NB4 (cell line): ENCODE measurements around the gene MDGA2.

Experiments
- DNase-seq: peaks from one replicate; pipeline ENCODE4 v3.0.0; 2010; ENCODE audit warnings: low read depth
- H3K4me3 ChIP-seq: one replicate; pipeline ENCODE4 v1.5.1; 2011; ENCODE audit warnings: mild to moderate bottlenecking, low read depth, low read length, moderate library complexity
- MYC ChIP-seq: IDR thresholded peaks from 2 replicates; pipeline ENCODE4 v1.6.1; 2011; ENCODE audit warnings: low read depth, low read length
- POLR2A ChIP-seq: IDR thresholded peaks from 2 replicates; pipeline ENCODE4 v1.6.1; 2011; ENCODE audit warnings: mild to moderate bottlenecking; ENCODE audit not compliant: insufficient read length; ENCODE audit errors: extremely low read depth
- TF ChIP-seq, protein P1 (sequence below): IDR thresholded peaks from one replicate; pipeline ENCODE4 v1.5.1; 2012; ENCODE audit warnings: low read depth, low read length
- TF ChIP-seq, protein P2 (sequence below): IDR thresholded peaks from 2 replicates; pipeline ENCODE4 v1.6.1; 2011; ENCODE audit warnings: low read depth, low read length

MDGA2 gene

DNA sequence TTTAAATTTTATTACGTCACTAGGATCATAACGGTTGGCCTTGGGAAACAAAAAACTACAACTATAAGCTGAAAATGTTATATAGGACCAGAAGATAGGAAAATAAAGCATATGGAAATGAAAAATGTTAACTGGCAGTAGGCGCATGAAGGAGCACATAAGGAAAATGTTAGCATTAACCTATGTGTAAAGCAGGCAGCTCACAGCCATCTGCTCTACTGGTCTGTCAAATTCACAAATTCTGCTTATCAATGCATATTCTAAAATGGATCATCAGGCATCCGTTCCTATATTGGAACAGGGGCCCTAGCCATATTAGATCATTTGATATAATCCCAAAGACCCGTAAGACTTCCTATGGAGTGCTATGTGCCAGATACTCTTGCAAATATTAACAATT, 263.9 kb downstream of the MDGA2 start:
- no peak for DNase-seq
- TF ChIP-seq, protein P1, sequence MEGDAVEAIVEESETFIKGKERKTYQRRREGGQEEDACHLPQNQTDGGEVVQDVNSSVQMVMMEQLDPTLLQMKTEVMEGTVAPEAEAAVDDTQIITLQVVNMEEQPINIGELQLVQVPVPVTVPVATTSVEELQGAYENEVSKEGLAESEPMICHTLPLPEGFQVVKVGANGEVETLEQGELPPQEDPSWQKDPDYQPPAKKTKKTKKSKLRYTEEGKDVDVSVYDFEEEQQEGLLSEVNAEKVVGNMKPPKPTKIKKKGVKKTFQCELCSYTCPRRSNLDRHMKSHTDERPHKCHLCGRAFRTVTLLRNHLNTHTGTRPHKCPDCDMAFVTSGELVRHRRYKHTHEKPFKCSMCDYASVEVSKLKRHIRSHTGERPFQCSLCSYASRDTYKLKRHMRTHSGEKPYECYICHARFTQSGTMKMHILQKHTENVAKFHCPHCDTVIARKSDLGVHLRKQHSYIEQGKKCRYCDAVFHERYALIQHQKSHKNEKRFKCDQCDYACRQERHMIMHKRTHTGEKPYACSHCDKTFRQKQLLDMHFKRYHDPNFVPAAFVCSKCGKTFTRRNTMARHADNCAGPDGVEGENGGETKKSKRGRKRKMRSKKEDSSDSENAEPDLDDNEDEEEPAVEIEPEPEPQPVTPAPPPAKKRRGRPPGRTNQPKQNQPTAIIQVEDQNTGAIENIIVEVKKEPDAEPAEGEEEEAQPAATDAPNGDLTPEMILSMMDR: no peak
- TF ChIP-seq, protein P2, sequence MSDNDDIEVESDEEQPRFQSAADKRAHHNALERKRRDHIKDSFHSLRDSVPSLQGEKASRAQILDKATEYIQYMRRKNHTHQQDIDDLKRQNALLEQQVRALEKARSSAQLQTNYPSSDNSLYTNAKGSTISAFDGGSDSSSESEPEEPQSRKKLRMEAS: no peak
- TF ChIP-seq MYC: no peak
- no peak for TF ChIP-seq POLR2A

DNA sequence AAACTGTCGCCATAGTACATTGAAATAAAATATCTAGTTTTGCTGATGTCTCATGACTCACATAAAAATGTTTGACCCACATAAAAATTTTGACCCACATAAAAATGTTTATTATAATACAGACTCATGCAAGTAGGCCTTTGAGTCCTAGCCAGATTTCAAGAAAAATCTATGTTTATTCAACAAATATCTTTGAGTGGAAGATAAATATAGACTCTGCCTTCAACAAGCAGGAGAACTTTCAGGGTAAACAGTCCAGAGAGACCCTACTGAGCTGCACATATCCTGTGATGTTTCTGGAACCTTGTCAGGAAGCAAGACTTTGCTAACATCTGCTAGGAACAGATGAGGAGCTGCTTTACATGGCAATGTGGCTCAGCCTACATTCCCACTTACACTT, 283.1 kb downstream of the MDGA2 start:
- no peak overlapping the region for H3K4me3 ChIP-seq
- no peak for DNase-seq
- TF ChIP-seq MYC (no peak), POLR2A (no peak)
- TF ChIP-seq, protein P1: no peak
- TF ChIP-seq, protein P2: no peak

More for the DNA sequence above, 263.9 kb downstream of the MDGA2 start:
- H3K4me3 ChIP-seq: no peak overlapping the region

- H3K4me3 ChIP-seq: no peak overlapping the region
These were observed 284.4 kb downstream of the MDGA2 start for GRCh38 chr14:47390831-47391504.

DNA sequence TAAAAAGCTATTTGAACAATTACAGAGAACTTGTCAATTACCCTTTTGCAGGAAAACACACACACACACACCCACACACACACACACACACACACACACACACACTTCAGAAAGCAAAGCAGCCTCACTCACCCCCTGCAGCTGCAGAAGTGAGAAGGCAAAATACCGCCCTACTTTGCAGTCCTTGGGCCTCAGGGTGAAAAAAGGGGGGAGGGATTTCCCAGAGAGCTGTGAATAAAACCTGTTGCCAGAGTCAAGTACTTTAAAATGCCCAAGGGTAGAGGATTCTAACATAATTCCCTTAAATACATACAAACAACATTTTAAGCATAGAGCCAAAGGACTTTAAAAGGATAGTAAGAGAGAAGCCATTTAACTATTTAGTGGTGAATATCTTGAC, 285.9 kb downstream of the MDGA2 start:
- DNase-seq: no peak
- H3K4me3 ChIP-seq: no peak overlapping the region
- TF ChIP-seq POLR2A (no peak), MYC (no peak)
- TF ChIP-seq, protein P2: no peak
- TF ChIP-seq, protein P1: no peak

More at GRCh38 chr14:47390831-47391504, 284.4 kb downstream of the MDGA2 start:
- DNase-seq: no peak
- TF ChIP-seq, protein P1: no peak

DNA sequence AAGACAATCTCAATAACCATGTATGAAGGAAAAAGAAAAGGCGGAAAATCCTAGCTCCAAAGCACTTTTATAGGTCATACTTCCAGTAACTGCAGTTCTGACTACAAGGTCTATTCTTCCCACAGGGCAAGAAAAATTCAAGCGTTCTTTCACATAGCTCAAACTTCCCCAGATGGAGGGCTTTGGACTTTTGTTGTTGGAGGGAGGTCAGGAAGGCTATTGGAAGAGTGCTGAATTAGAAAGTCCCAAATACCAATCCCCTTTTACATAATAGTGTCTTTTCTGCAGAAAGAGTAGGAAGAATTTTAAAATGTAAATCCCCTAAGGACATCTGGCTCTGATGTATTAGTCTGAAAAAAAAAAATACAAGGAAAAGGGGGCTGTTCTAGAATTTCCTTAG, 309.4 kb downstream of the MDGA2 start:
- no peak overlapping the region for H3K4me3 ChIP-seq

GRCh38 chr14:47365233-47365632, 310.2 kb downstream of the MDGA2 start:
- TF ChIP-seq, protein P2: no peak
- no peak for TF ChIP-seq POLR2A
- TF ChIP-seq, protein P1: no peak
- no peak for TF ChIP-seq MYC
- H3K4me3 ChIP-seq: no peak overlapping the region
- DNase-seq: no peak

More for the DNA sequence above, 309.4 kb downstream of the MDGA2 start:
- no peak for DNase-seq
- TF ChIP-seq, protein P1: no peak
